Muscle layer of colon (tissue), 2 donors: ENCODE measurements around the gene UFSP1.

Experiments used
- H3K27ac ChIP-seq: one replicate; pipeline ENCODE4 v1.7.0; 2013; ENCODE audit warnings: low read depth, mild to moderate bottlenecking, low read length, moderate library complexity
- H3K27me3 ChIP-seq, 2 donors: one replicate each; pipeline ENCODE4 v1.7.0; 2013; ENCODE audit warnings: low read length in 2 of 2, mild to moderate bottlenecking in 2 of 2; ENCODE audit not compliant: insufficient read depth in 2 of 2, control insufficient read depth in 1 of 2
- H3K36me3 ChIP-seq: one replicate; pipeline ENCODE4 v1.7.0; 2013; ENCODE audit warnings: mild to moderate bottlenecking, low read length; ENCODE audit not compliant: insufficient read depth
- H3K4me1 ChIP-seq: one replicate; pipeline ENCODE4 v1.7.0; 2013; ENCODE audit warnings: mild to moderate bottlenecking, low read length; ENCODE audit not compliant: insufficient read depth
- H3K4me3 ChIP-seq, 2 donors: one replicate each; pipeline ENCODE4 v1.7.0; 2013; ENCODE audit warnings: low read length in 2 of 2, low read depth in 1 of 2, mild to moderate bottlenecking in 1 of 2, moderate library complexity in 1 of 2
- H3K9ac ChIP-seq: one replicate; pipeline ENCODE4 v1.7.0; 2013; ENCODE audit warnings: low read length
- H3K9me3 ChIP-seq: one replicate; pipeline ENCODE4 v1.7.0; 2013; ENCODE audit warnings: mild to moderate bottlenecking, low read length
- donor health status: abdominal sarcoma.
- donor health status: Adenocarcinoma of cecum.

Gene UFSP1

DNA sequence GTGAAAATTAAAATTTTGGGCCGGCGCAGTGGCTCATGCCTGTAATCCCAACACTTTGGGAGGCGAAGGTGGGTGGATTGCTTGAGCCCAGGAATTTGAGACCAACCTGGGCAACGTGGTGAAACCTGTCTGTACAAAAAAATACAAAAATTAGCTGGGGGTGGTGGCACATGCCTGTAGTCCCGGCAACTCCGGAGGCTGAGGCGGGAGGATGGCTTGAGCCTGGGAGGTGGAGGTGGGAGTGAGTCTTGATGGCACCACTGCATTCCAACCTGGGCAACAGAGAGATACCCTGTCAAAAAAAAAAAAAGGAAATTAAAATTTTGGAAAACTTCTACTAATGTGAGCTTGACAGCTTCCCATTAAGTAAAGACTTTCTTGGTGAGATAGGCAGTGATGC is 11.5 kb downstream of the UFSP1 start:
- Histone ChIP-seq H3K36me3 (peaks cover 54% of the 10 kb centered on the region), H3K9me3 (no peaks in the 10 kb centered on the region), H3K4me1 (peaks cover 27% of the 10 kb centered on the region), H3K27ac (no peak overlapping the region), H3K9ac (no peak overlapping the region), H3K27me3 (no peaks in the 10 kb centered on the region), H3K4me3 (no peak overlapping the region)

DNA sequence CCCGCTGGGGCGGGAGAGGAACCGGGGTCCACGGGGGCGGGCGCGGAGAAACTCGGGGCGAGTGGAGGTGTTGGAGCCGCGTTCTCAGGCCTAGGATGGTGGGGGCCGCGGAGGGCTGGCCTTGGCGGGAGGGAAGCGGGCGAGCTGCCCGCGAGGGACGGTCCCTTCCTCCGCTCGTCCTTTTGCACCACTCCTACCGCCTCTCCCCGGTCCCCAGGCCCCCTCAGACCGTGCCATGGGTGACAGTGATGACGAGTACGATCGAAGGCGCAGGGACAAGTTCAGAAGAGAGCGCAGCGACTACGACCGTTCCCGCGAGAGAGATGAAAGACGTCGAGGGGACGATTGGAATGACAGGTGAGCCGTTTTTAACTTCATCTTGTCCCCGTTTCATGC is 14.2 kb downstream of the UFSP1 start:
- H3K4me3 ChIP-seq, result peak overlapping the region; percentile 79 to 100
- peaks cover 52% of the 10 kb centered on the region for H3K36me3 ChIP-seq
- H3K9ac ChIP-seq, result peak overlapping the region; percentile 90
- no peaks in the 10 kb centered on the region for H3K27me3 ChIP-seq
- peak overlapping the region; percentile 99 for H3K27ac ChIP-seq
- peaks cover 27% of the 10 kb centered on the region for H3K4me1 ChIP-seq
- no peaks in the 10 kb centered on the region for H3K9me3 ChIP-seq

DNA sequence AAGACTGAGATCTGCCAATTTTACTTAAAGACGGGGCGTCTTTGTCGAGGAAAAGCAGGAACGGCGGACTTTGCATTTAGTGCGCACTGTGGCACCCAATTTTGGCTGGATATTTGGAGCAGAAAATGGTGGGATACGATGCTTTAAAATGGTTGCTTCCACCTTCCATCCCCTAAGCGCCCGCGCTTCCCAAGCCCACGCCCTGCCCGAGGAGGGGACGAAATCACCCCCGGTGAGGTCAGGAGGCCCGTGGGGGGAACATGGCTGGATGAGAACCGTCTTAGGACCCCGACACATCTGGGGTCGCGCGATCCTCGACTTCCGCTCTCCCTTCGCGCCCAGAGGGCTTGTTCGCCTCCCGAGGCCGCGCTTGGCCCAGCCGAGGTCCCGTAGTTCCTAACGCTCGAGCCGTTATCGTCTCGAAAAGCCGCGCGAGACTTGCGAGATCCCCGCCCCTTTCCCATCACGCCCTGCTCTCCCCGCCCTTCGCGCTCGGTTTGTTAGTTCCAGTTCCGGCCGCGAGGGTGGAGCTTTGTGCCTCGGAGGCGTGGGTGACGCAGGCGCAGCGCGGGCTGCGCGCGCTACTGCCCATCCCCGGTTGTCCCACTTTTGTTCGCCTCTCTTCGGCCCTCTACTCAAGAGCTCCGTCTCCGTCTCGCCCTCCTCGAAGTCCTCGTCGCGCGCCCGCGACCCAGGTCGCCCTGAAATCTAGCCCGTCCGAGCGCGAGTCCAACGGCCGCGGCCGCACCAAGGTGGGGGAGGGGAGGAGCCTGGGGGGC is 14.7 kb downstream of the UFSP1 start, which contains the start of gene SRRT:
Gene SRRT (plus strand): TSS at position 527 of the 779 bp plus-strand sequence. CDS start 488 bp downstream, outside the sequence.
- Histone ChIP-seq H3K27me3 (no peaks in the 10 kb centered on the region), H3K4me1 (peaks cover 27% of the 10 kb centered on the region), H3K9me3 (no peaks in the 10 kb centered on the region), H3K27ac (peak within 1 kb of the TSS; percentile 99), H3K36me3 (peaks cover 53% of the 10 kb centered on the region), H3K9ac (peak within 1 kb of the TSS; percentile 90), H3K4me3 (peak within 1 kb of the TSS; percentile 79 to 100)

DNA sequence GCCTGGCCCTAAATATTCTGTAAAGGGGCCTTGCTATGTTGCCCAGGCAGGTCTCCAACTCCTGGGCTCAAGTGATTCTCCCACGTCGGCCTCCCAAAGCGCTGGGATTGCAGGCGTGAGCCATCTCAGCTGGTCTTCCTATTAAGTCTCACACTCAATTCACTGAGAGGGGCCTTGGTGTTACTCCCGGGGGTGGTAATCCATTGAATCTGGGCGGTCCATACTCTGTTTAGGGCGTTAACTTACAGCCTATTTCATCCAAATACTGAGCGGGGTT is 15.3 kb downstream of the UFSP1 start:
- Histone ChIP-seq H3K9ac (peak overlapping the region; percentile 56), H3K27me3 (no peaks in the 10 kb centered on the region), H3K9me3 (no peaks in the 10 kb centered on the region), H3K36me3 (peaks cover 50% of the 10 kb centered on the region), H3K4me1 (peaks cover 27% of the 10 kb centered on the region), H3K4me3 (peak overlapping the region; percentile 79 to 100), H3K27ac (peak overlapping the region; percentile 99)

DNA sequence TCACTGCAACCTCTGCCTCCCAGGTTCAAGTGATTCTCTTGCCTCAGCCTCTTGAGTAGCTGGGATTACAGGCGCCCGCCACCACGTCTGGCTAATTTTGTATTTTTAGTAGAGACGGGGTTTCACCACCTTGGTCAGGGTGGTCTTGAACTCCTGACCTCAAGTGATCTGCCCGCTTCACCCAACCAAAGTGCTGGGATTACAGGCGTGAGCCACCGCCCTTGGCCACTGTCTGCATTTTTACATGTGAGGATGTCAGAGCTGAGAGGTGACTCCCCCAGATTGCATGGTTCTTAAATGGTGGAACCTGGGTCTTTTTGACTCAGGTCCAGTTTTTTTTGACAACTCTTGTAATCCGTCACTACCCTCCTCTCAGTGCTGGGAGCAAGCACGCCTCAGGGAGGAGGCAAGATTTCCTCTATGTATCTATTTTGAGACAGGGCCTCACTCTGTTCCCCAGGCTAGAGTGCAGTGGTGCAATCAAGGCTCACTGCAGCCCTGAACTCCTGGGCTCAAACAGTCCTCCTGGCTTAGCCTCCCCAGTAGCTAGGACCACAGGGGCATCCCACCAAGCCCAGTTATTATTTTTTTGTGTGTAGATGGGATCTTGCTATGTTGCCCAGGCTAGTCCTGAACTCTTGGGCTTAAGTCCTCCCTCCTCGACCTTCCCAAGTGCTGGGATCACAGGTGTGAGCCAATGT is 15.8 kb downstream of the UFSP1 start:
- Histone ChIP-seq H3K27me3 (no peaks in the 10 kb centered on the region), H3K4me1 (peaks cover 31% of the 10 kb centered on the region), H3K36me3 (peaks cover 47% of the 10 kb centered on the region), H3K27ac (peak overlapping the region; percentile 99), H3K9me3 (no peaks in the 10 kb centered on the region), H3K4me3 (peak overlapping the region; percentile 79 to 100), H3K9ac (peak overlapping the region; percentile 56)

DNA sequence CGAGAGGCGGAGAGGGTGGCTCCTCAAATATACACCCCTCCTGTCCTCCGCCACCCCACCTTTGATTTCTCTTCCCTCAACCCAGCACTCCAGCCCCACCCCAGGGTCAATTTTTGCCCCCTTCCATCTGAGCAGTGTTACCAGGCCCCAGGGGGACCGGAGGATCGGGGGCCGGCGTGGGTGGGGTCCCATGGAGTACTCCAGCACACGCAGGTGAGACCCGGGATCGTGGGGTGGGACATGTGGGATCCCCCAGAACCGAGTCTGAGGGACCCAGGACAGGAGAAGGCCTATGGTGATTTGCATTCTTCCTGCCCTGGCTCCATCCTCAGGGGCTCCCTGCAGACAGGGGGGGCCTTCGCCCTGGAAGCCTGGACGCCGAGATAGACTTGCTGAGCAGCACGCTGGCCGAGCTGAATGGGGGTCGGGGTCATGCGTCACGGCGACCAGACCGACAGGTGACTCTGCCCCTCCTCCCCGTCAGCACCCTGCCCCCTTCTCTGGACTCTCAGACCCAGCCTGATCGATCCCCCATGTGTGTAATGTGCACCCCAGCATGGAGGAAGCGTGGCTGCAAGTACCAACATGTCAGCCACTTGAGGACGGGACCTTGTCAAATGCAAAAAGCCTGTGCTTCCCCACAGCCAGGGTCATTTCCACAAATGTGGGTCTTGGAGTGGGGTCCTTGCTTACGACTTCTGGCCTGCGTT is 21.6 kb downstream of the UFSP1 start:
- H3K9ac ChIP-seq, result peak overlapping the region; percentile 91
- H3K9me3 ChIP-seq, result no peaks in the 10 kb centered on the region
- peaks cover 27% of the 10 kb centered on the region for H3K36me3 ChIP-seq
- peaks cover 25% of the 10 kb centered on the region for H3K4me1 ChIP-seq
- peak overlapping the region; percentile 81 to 90 for H3K4me3 ChIP-seq
- peak overlapping the region; percentile 99 for H3K27ac ChIP-seq
- H3K27me3 ChIP-seq, result no peaks in the 10 kb centered on the region

DNA sequence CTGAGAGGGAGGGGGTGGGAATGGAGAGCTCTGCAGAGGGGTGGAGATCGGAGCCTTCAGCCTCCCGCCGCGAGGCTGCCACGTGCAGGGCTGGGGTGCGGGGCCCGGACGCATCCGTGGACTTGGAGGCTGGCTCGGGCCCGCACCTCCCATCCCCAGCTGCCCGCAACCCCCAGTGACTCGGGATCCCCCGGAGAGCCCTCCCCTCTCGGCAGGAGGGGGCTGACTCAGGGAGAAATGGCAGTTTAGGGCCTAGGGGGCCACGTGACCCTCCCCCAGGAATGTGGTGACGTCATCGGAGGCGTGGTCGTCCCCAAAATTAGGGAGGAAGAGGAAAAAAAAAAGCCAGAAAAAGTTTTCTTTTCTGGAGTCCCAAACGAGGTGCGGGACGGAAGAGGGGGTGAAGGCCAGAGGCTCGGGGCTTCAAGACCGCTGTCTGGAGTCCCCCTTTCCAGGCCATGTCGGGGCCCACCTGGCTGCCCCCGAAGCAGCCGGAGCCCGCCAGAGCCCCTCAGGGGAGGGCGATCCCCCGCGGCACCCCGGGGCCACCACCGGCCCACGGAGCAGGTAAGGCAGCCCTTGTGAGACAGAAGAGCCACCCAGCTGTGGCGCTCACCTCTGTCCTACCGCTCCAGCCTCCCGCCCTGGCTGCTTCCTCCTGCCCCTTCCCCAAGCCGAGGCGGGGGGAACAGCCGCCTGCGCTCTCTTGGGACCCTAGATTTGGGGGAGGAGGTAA is 22.3 kb downstream of the UFSP1 start, which contains the start of gene TRIP6:
Gene TRIP6 (plus strand): TSS at position 348 of the 736 bp plus-strand sequence. CDS start 111 bp downstream, at position 459.
- H3K27ac ChIP-seq, result peak within 1 kb of the TSS; percentile 99
- H3K27me3 ChIP-seq, result no peaks in the 10 kb centered on the region
- peaks cover 25% of the 10 kb centered on the region for H3K4me1 ChIP-seq
- peak within 1 kb of the TSS; percentile 81 to 90 for H3K4me3 ChIP-seq
- H3K36me3 ChIP-seq, result peaks cover 19% of the 10 kb centered on the region
- peak within 1 kb of the TSS; percentile 91 for H3K9ac ChIP-seq
- no peaks in the 10 kb centered on the region for H3K9me3 ChIP-seq

DNA sequence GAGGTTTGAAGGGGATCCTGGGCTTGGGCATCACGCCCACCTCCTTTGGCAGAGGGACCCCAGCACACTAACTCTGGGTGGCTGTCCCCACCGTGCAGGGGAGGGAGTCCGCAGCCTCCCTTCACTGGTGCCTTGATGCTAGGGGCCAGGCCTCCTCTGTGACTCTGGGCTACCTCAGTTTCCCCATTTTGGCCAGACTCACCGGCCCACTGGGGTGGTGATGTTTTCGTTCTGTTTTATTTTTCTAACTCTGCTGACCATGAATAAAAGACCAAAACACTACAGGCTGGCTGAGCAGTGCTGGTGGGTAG is 22.8 kb downstream of the UFSP1 start:
- peaks cover 25% of the 10 kb centered on the region for H3K4me1 ChIP-seq
- peak overlapping the region; percentile 87 for H3K9ac ChIP-seq
- no peaks in the 10 kb centered on the region for H3K27me3 ChIP-seq
- peak overlapping the region; percentile 99 for H3K27ac ChIP-seq
- H3K4me3 ChIP-seq, result peak overlapping the region; percentile 81 to 90
- H3K9me3 ChIP-seq, result no peaks in the 10 kb centered on the region
- H3K36me3 ChIP-seq, result peaks cover 17% of the 10 kb centered on the region

DNA sequence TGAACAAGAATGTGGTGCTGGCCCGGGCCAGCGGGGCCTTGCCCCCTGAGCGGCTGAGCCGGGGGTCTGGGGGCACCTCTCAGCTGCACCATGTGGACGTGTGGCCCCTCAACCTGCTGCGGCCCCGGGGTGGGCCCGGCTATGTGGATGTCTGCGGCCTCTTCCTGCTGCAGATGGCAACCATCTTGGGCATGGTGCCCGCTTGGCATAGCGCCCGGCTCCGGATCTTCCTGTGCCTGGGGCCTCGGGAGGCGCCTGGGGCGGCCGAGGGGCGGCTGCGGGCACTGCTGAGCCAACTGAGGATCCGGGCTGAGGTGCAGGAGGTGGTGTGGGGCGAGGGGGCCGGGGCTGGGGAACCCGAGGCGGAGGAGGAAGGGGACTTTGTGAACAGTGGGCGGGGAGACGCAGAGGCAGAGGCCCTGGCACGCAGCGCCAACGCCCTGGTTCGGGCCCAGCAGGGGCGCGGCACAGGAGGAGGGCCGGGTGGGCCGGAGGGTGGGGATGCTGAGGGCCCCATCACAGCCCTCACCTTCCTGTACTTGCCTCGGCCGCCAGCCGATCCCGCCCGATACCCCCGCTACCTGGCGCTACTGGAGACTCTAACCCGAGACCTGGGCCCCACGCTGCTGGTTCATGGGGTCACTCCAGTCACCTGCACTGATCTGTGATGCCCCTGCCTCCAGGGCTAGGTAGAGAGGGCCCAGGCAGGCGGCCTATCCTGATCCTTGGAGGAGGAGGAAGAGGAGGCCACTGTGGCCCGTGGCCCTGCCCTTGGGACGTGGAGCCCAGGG is 23.4 kb downstream of the UFSP1 start:
- peaks cover 12% of the 10 kb centered on the region for H3K36me3 ChIP-seq
- H3K9ac ChIP-seq, result peak overlapping the region; percentile 87
- H3K27me3 ChIP-seq, result no peaks in the 10 kb centered on the region
- peak overlapping the region; percentile 99 for H3K27ac ChIP-seq
- peak overlapping the region in 1 of 2 donors; percentile 81 for H3K4me3 ChIP-seq
- no peaks in the 10 kb centered on the region for H3K9me3 ChIP-seq
- H3K4me1 ChIP-seq, result peaks cover 25% of the 10 kb centered on the region

DNA sequence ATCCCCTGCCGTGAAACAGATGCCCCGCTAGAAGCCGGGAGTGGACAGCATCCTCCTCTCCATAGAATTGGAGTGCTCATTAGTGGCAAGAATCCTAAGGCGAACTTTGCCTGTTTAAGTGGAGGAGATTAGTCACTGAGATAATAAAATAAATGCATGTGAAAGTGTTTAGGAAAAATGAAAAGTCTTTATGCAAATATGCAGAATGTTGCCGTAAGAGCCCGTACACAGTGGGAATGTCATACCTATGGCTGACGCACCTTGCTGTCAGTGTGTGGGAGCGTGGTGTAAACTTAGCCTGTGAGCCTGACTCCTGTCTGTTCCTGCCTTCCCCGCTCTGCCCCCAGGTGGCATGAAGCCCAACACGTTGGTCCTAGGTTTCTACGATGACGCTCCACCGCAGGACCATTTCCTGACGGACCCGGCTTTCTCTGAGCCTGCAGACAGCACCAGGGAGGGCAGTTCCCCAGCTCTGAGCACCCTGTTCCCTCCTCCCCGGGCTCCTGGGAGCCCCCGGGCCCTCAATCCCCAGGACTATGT is 24.1 kb downstream of the UFSP1 start:
- Histone ChIP-seq H3K9me3 (no peaks in the 10 kb centered on the region), H3K4me1 (peaks cover 25% of the 10 kb centered on the region), H3K9ac (no peak overlapping the region), H3K4me3 (no peak overlapping the region), H3K27me3 (no peaks in the 10 kb centered on the region), H3K27ac (peak overlapping the region; percentile 99), H3K36me3 (peaks cover 12% of the 10 kb centered on the region)
